ENCODE data around the gene C3orf18.

The C3orf18 gene

GRCh38 chr3:50515565-50516439 lies 51.7 kb downstream of the C3orf18 start (continued):
- TF ChIP-seq IKZF3 (tag by site-specific recombination; IDR thresholded peaks at IDR 0.05) (no peak), ZNF529 (tag by site-specific recombination; IDR thresholded peaks at IDR 0.05; ENCODE audit: insufficient replicate concordance) (no peak), ZSCAN30 (tag by site-specific recombination; IDR thresholded peaks at IDR 0.05) (peak; percentile 55; the same call in 1 of the 2 replicates), ZNF704 (tag by site-specific recombination; IDR thresholded peaks at IDR 0.05) (no peak), SP7 (tag by site-specific recombination; IDR thresholded peaks at IDR 0.05) (no peak), OVOL3 (tag by site-specific recombination; IDR thresholded peaks at IDR 0.05) (no peak), BCL11A (tag by site-specific recombination; IDR thresholded peaks at IDR 0.05; ENCODE audit: low read depth) (no peak), ZFP3 (tag by site-specific recombination; IDR thresholded peaks at IDR 0.05; ENCODE audit: low read depth) (no peak), ZNF19 (tag by site-specific recombination; IDR thresholded peaks at IDR 0.05; ENCODE audit: low read depth) (no peak), SCRT2 (tag by site-specific recombination; IDR thresholded peaks at IDR 0.05) (no peak), ZNF169 (tag by site-specific recombination; IDR thresholded peaks at IDR 0.05) (no peak), ZNF473 (tag by site-specific recombination; IDR thresholded peaks at IDR 0.05) (no peak), PBX3 (CRISPR knock-in tag; IDR thresholded peaks at IDR 0.05) (no peak), ZNF518A (tag by site-specific recombination; conservative IDR thresholded peaks at IDR 0.05; ENCODE audit: low read depth) (no peak), ZNF571 (tag by site-specific recombination; IDR thresholded peaks at IDR 0.05) (no peak), ZNF585B (tag by site-specific recombination; IDR thresholded peaks at IDR 0.05) (no peak), ZNF548 (tag by site-specific recombination; IDR thresholded peaks at IDR 0.05) (no peak), ZNF202 (tag by site-specific recombination; IDR thresholded peaks at IDR 0.05; ENCODE audit: borderline replicate concordance) (no peak), ZNF747 (tag by site-specific recombination; IDR thresholded peaks at IDR 0.05) (no peak), EGR2 (tag by site-specific recombination; IDR thresholded peaks at IDR 0.05; ENCODE audit: low read depth) (no peak), ZNF544 (tag by site-specific recombination; IDR thresholded peaks at IDR 0.05) (no peak), ZNF521 (tag by site-specific recombination; IDR thresholded peaks at IDR 0.05) (no peak), ZNF530 (tag by site-specific recombination; IDR thresholded peaks at IDR 0.05; ENCODE audit: low read depth) (0 out of 2 replicates have a peak, but pooled peaks have one; percentile 31), ZNF549 (tag by site-specific recombination; IDR thresholded peaks at IDR 0.05) (no peak), ZNF624 (tag by site-specific recombination; IDR thresholded peaks at IDR 0.05) (no peak), HOXA7 (CRISPR knock-in tag; IDR thresholded peaks at IDR 0.05; ENCODE audit: borderline replicate concordance) (no peak), ZNF645 (tag by site-specific recombination; IDR thresholded peaks at IDR 0.05) (no peak), ZBTB21 (tag by site-specific recombination; IDR thresholded peaks at IDR 0.05) (no peak), ZNF654 (tag by site-specific recombination; IDR thresholded peaks at IDR 0.05; ENCODE audit: low read depth) (no peak), ZNF121 (tag by site-specific recombination; IDR thresholded peaks at IDR 0.05) (no peak), ZNF248 (tag by site-specific recombination; IDR thresholded peaks at IDR 0.05) (no peak), KLF10 (tag by site-specific recombination; IDR thresholded peaks at IDR 0.05) (peak; percentile 81), ZNF791 (tag by site-specific recombination; IDR thresholded peaks at IDR 0.05) (no peak), MZF1 (tag by site-specific recombination; IDR thresholded peaks at IDR 0.05; ENCODE audit: borderline replicate concordance) (no peak)

Data from HEK293 (cell line).